GM12864 (cell line): Measurements from ENCODE around the gene AQP7.

ENCODE experiments used
- DNase-seq: peaks from one replicate; pipeline ENCODE4 v3.0.0-alpha.2; 2011; ENCODE audit warnings: low read depth
- H3K4me3 ChIP-seq: 2 replicates; pipeline ENCODE4 v1.5.1; 2011; ENCODE audit warnings: mild to moderate bottlenecking, low read depth, low read length, control low read depth
- CTCF ChIP-seq: IDR thresholded peaks from 2 replicates; pipeline ENCODE4 v1.5.1; 2011; ENCODE audit warnings: low read depth, mild to moderate bottlenecking, moderate library complexity, low read length, control low read depth, inconsistent platforms; ENCODE audit errors: missing control alignments

AQP7 gene

GRCh38 chr9:33354651-33355211 lies 47.6 kb downstream of the AQP7 start:
- H3K4me3 ChIP-seq: no peak overlapping the region
- no peak for DNase-seq

DNA sequence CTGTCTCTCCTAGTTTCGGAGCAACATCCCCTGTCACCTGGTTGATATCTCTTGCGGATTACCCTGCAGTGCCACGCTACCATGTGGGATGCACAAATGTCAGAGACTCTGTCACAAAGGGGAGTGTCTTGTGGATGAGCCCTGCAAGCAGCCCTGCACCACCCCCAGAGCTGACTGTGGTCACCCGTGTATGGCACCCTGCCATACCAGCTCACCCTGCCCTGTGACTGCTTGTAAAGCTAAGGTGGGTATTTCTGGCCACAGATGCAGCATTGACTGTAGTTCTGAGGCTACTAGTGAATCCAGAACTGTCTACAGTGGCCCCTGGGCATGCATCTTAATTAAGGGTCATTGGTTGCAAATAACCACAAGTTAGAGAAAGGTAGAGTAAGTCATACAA lies 50.8 kb downstream of the AQP7 start:
- no peak for TF ChIP-seq CTCF
- no peak for DNase-seq
- H3K4me3 ChIP-seq: no peak overlapping the region

More at GRCh38 chr9:33354651-33355211, 47.6 kb downstream of the AQP7 start:
- TF ChIP-seq CTCF: no peak

DNA sequence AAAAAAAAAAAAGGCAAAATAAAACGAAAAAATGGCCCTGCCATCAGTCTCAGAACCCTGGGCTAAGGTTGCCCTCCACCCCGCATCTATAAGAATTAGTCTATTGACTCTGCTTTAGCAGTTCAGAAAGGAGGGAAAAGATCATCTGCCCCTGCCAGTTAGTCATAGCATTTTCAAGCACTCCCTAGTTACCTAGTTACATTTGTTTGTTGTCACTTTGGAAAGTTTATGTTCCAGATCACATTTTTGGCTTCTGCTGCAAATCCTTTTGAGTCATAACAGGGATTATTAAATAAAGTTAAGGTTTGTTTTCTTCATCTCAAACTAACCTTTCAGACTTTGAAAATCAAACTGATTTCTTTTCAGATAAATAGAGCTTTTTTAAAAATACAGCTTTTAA lies 52.1 kb downstream of the AQP7 start:
- no peak for DNase-seq
- TF ChIP-seq CTCF: no peak
- no peak overlapping the region for H3K4me3 ChIP-seq

GRCh38 chr9:33349743-33350142 lies 52.6 kb downstream of the AQP7 start:
- no peak overlapping the region for H3K4me3 ChIP-seq
- no peak for DNase-seq
- no peak for TF ChIP-seq CTCF

GRCh38 chr9:33348998-33349397 lies 53.4 kb downstream of the AQP7 start:
- TF ChIP-seq CTCF: no peak
- H3K4me3 ChIP-seq: no peak overlapping the region
- no peak for DNase-seq

- H3K4me3 ChIP-seq: no peak overlapping the region
- no peak for DNase-seq
- no peak for TF ChIP-seq CTCF
These were observed 55.8 kb downstream of the AQP7 start for GRCh38 chr9:33346564-33346963.

GRCh38 chr9:33344145-33344544 lies 58.2 kb downstream of the AQP7 start:
- H3K4me3 ChIP-seq: no peak overlapping the region
- DNase-seq: no peak
- no peak for TF ChIP-seq CTCF
